SU-DHL-6 (cell line): ENCODE results near the gene KCNIP3.

ENCODE experiments used
- H2AFZ ChIP-seq: fragments of 200-600 bp; sonication (generic); 2 replicates; pipeline ENCODE4 v1.6.1; 2014; ENCODE audit warnings: low read depth, mild to moderate bottlenecking, moderate library complexity, mixed read lengths, antibody characterized with exemption, low read length; ENCODE audit not compliant: severe bottlenecking
- H3F3A ChIP-seq: fragments of 200-600 bp; shearing (Covaris generic); 2 replicates; pipeline ENCODE4 v1.6.0; 2016; ENCODE audit warnings: antibody characterized with exemption, mild to moderate bottlenecking; ENCODE audit not compliant: insufficient read depth
- H3K27ac ChIP-seq: fragments of 200-600 bp; sonication (generic); 2 replicates; pipeline ENCODE4 v1.5.1; 2016; ENCODE audit warnings: low read depth, mild to moderate bottlenecking, low read length, moderate library complexity, mixed read lengths
- H3K27me3 ChIP-seq: fragments of 200-600 bp; sonication (generic), shearing (Covaris generic); 2 replicates; pipeline ENCODE4 v1.6.0; 2014; ENCODE audit warnings: mild to moderate bottlenecking, low read length
- H3K36me3 ChIP-seq: fragments of 200-600 bp; sonication (generic); 2 replicates; pipeline ENCODE4 v1.6.1; 2014; ENCODE audit warnings: mild to moderate bottlenecking, low read length, mixed read lengths
- H3K4me2 ChIP-seq: fragments of 300-600, 200-600 bp; shearing (Covaris generic), sonication (generic); 2 replicates; pipeline ENCODE4 v1.6.0; 2014; ENCODE audit warnings: low read length, low read depth, mild to moderate bottlenecking; ENCODE audit not compliant: poor library complexity, severe bottlenecking
- H3K4me3 ChIP-seq: fragments of 200-600 bp; sonication (generic); 2 replicates; pipeline ENCODE4 v1.5.1; 2014; ENCODE audit warnings: antibody characterized with exemption, low read length, mild to moderate bottlenecking, mixed read lengths; ENCODE audit not compliant: insufficient read depth, poor library complexity, severe bottlenecking
- H3K79me2 ChIP-seq: fragments of 200-600 bp; sonication (generic); 2 replicates; pipeline ENCODE4 v1.6.1; 2014; ENCODE audit warnings: mild to moderate bottlenecking, low read length, moderate library complexity; ENCODE audit not compliant: insufficient read depth
- H3K9ac ChIP-seq: fragments of 200-600 bp; sonication (generic); 2 replicates; pipeline ENCODE4 v1.7.0; 2014; ENCODE audit warnings: mild to moderate bottlenecking, low read length
- H3K9me2 ChIP-seq: fragments of 200-600 bp; sonication (generic); replicated peaks from 2 replicates; pipeline ENCODE4 v1.6.1; 2014; ENCODE audit warnings: low read length; ENCODE audit not compliant: insufficient read depth
- H3K9me3 ChIP-seq: fragments of 200-600 bp; sonication (generic); 2 replicates; pipeline ENCODE4 v1.6.1; 2014; ENCODE audit warnings: low read length, mixed read lengths; ENCODE audit not compliant: insufficient read depth
- H4K20me1 ChIP-seq: fragments of 200-600 bp; sonication (generic); 2 replicates; pipeline ENCODE4 v1.6.1; 2014; ENCODE audit warnings: low read depth, mild to moderate bottlenecking, antibody characterized with exemption, low read length, moderate library complexity, mixed read lengths
- CTCF ChIP-seq: fragments of 200-600 bp; sonication (generic); IDR thresholded peaks from one replicate; pipeline ENCODE4 v1.5.1; 2017; ENCODE audit warnings: antibody characterized with exemption, mild to moderate bottlenecking, low read length, moderate library complexity; ENCODE audit not compliant: insufficient read depth, poor library complexity, severe bottlenecking
- EZH2phosphoT487 ChIP-seq: fragments of 200-600 bp; sonication (generic), shearing (Covaris generic); conservative IDR thresholded peaks from 2 replicates; pipeline ENCODE4 v1.6.1; 2018; ENCODE audit warnings: mild to moderate bottlenecking, antibody characterized with exemption, low read length, moderate library complexity, mixed read lengths

Gene KCNIP3

DNA sequence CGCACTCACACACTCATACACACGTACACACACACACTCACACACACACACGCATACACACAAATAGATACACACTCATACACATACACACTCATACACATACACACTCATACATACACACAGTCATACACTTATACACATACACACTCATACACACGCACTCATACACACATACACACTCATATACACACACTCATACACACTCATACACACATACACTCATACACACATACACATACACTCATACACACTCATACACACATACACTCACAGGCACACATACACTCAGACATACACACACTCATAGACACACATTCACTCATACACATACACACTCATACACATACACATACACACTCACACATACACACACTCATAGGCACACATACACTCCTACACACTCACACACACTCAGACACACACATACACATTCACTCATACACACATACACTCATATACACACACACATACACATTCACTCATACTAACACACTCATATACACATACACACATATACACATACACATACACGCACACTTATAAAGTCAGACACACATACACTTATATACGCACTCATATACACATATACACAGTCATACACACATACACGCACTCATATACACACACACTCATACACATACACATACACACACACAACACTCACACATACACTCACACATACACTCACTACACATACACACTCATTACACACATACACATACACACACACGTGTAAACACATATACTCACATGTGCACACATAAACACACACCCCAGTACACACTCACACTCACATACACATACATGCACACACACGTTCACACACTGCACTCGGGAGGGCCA, 28.7 kb downstream of the KCNIP3 start:
- no peaks in the 10 kb centered on the region for H3K27me3 ChIP-seq
- H3F3A ChIP-seq, result no peaks in the 10 kb centered on the region

GRCh38 chr2:95326433-95327140, 29.4 kb downstream of the KCNIP3 start:
- no peaks in the 10 kb centered on the region for H3K9me3 ChIP-seq
- no peaks in the 10 kb centered on the region for H3K27me3 ChIP-seq
- no peak for TF ChIP-seq EZH2phosphoT487
- no peak for TF ChIP-seq CTCF

More for the DNA sequence above, 28.7 kb downstream of the KCNIP3 start:
- Histone ChIP-seq H3K9ac (no peak overlapping the region), H3K4me3 (no peak overlapping the region), H3K79me2 (no peaks in the 10 kb centered on the region), H3K9me3 (no peaks in the 10 kb centered on the region), H3K27ac (no peak overlapping the region), H3K36me3 (no peaks in the 10 kb centered on the region), H3K4me2 (no peak overlapping the region), H4K20me1 (no peaks in the 10 kb centered on the region), H3K9me2 (no peaks in the 10 kb centered on the region), H2AFZ (no peak overlapping the region)
- TF ChIP-seq EZH2phosphoT487 (no peak), CTCF (no peak)

GRCh38 chr2:95327861-95328260, 30.7 kb downstream of the KCNIP3 start:
- Histone ChIP-seq H3K36me3 (no peaks in the 10 kb centered on the region), H3K4me2 (no peak overlapping the region), H3K9me3 (no peaks in the 10 kb centered on the region), H3K79me2 (no peaks in the 10 kb centered on the region), H3K27ac (no peak overlapping the region), H3F3A (no peaks in the 10 kb centered on the region), H3K4me3 (no peak overlapping the region), H3K9me2 (no peaks in the 10 kb centered on the region), H3K27me3 (no peaks in the 10 kb centered on the region), H3K9ac (no peak overlapping the region), H4K20me1 (no peaks in the 10 kb centered on the region), H2AFZ (no peak overlapping the region)
- no peak for TF ChIP-seq EZH2phosphoT487
- no peak for TF ChIP-seq CTCF

More at GRCh38 chr2:95326433-95327140, 29.4 kb downstream of the KCNIP3 start:
- no peaks in the 10 kb centered on the region for H3K36me3 ChIP-seq
- H3K27ac ChIP-seq, result no peak overlapping the region
- no peaks in the 10 kb centered on the region for H3K79me2 ChIP-seq
- H3K9ac ChIP-seq, result no peak overlapping the region
- no peak overlapping the region for H2AFZ ChIP-seq
- H4K20me1 ChIP-seq, result no peaks in the 10 kb centered on the region
- no peaks in the 10 kb centered on the region for H3K9me2 ChIP-seq
- H3F3A ChIP-seq, result no peaks in the 10 kb centered on the region
- no peak overlapping the region for H3K4me3 ChIP-seq
- no peak overlapping the region for H3K4me2 ChIP-seq
